Posterior cingulate gyrus (tissue), 11 donors: Measurements from ENCODE around the gene OR11A1.

Experiments used
- DNase-seq, 10 donors: peaks; one replicate each; pipeline versions ENCODE4 v3.0.0 to v3.0.0-alpha.2; 2020 to 2021; ENCODE audit warnings: mixed read lengths in 3 of 10
- intact Hi-C: fragments of 100-400 bp; cut with DNase I; formaldehyde crosslinking; loops from one replicate; pipeline ENCODE4 v1.15.1; 2023

OR11A1 gene, protein sequence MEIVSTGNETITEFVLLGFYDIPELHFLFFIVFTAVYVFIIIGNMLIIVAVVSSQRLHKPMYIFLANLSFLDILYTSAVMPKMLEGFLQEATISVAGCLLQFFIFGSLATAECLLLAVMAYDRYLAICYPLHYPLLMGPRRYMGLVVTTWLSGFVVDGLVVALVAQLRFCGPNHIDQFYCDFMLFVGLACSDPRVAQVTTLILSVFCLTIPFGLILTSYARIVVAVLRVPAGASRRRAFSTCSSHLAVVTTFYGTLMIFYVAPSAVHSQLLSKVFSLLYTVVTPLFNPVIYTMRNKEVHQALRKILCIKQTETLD

DNA sequence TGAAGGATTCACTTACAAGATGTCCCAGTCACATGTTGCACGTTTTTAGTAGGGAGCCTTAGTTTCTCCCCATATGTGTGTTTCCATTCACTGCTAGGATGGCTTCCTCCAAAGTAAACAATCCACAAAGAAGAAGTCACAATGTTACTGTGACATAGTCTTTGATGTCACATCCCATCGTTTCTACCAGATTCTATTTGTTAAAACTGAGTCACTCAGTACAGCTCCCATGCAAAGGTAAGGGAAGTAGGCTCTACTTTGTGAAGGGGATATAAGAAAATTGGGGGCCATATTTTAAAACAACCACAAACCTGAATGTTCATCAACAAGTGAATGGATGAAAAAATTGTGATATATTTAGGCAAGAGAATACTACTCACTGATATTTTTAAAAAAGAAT is at the start of gene OR11A1, which contains the start of gene OR2H1:
TSS of gene OR11A1 (minus strand) at position 101 of the 400 bp plus-strand sequence. CDS start 29,430 bp downstream, outside the sequence.
TSS of gene OR2H1 (plus strand) at position 185 of the 400 bp plus-strand sequence. CDS start 4,615 bp downstream, outside the sequence.
- intact Hi-C loops, result no loop called here
- DNase-seq, result no peak

GRCh38 chr6:29506446-29507067 is 49.7 kb upstream of the OR11A1 start:
- no peak for DNase-seq
- intact Hi-C loops, result no loop called here

GRCh38 chr6:29505808-29506207 is 48.9 kb upstream of the OR11A1 start:
- intact Hi-C loops, result no loop called here
- DNase-seq, result no peak

DNA sequence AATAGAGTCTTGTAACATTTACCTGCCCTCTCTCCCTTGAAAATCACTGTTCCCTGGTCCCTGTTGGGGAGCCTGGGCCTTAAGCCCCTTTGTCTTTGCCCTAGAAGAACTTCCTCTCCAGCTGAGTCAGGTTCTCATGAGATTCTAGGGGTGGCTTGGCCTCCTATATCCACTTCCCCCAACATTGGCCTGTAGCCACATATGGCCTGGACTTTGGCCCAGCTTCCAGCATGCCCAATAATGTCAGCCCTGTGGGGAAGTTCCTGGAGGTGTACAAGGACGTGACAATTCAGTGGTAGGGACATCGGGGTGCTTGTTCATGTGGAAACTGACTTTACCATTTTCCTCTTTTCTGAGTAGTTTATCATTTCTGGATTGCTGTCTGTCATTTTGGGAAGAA is 48.1 kb upstream of the OR11A1 start:
- DNase-seq, result no peak
- intact Hi-C loops, result no loop called here

DNA sequence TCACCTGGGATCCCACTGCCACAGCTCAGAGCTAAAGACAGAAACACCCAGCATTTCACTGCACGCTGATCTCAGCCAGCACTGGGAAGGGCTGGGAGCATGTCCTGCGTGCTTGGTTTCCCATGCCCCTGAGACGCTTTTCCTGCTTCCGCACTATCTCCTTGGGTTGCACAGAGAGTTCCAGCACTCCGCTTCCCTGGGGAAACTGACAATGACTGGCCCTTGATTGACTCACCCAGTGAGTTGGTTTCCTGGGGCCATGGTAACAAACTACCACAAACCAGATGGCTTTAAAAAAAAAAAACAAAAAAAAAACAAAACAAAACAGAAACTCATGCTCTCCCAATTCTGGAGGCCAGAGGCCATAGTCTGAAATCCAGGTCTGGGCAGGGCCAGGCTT is 45.7 kb upstream of the OR11A1 start:
- intact Hi-C loops, result no loop called here
- no peak for DNase-seq

DNA sequence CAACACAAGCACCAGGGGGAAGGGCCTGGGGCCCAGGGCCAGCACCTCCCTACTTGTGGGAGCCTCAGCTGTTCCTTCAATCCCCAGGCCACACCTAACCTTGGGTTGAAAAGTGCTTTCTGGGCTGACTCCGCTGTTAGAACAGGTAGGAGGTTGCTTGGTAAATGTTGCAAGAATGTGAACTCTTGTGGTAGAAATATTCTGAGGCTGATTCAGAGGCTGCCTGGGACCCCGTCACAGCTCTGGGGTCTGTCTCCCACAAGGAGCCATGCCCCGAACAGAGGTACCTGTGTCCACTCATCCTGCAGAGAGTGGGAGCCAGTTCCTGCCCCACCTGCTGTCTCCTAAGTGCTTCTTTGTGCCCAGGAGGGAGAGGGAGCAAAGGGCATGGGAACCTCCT is 45.3 kb upstream of the OR11A1 start:
- no peak for DNase-seq
- intact Hi-C loops, result no loop called here

GRCh38 chr6:29501106-29501505 is 44.2 kb upstream of the OR11A1 start:
- intact Hi-C loops, result no loop called here
- no peak for DNase-seq

GRCh38 chr6:29500594-29500993 is 43.7 kb upstream of the OR11A1 start:
- no peak for DNase-seq
- intact Hi-C loops, result no loop called here

GRCh38 chr6:29499704-29500103 is 42.8 kb upstream of the OR11A1 start:
- no peak for DNase-seq
- intact Hi-C loops, result no loop called here

DNA sequence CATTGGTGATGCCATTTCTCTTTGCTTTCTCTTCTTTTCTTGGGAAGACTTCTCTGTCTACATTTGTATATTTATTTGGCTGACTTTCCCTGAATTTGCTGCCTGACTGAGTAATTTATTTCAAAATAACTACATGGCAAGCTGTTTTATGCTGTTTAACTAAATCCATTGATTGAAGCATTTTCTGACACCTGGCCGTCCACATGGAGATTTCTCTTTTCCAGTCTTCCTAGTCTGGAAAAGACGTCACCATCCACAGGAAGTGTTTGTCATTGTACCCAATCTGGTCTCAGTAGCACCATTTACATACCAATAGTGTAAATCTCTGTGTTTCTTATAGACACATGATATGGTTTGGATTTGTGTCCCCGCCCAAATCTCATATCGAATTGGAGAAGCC is 40.1 kb upstream of the OR11A1 start:
- intact Hi-C loops, result no loop called here
- DNase-seq, result no peak

DNA sequence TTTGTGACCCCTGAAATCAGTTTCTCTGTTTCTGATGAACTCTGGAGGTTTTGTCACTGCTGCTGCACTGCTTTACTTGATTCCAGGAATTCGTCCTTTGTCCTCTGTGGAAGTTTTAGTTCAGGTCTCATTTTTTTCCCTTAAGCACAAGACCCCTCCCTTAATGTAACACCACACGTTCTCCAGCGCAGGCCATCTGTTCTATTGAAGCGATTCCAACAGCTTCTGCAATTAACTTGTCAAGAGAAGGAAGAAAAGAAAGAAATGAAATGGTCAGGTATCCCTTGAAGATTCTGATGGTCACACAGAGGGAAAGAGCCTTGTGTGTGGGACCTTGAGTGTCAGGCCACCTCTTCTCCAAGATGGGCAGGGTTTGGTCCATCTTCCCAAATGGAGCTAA is 38.7 kb upstream of the OR11A1 start:
- intact Hi-C loops, result no loop called here
- DNase-seq, result no peak

- intact Hi-C loops, result no loop called here
- DNase-seq, result no peak
These were observed 37.3 kb upstream of the OR11A1 start for GRCh38 chr6:29494131-29494530.

GRCh38 chr6:29493261-29493660 is 36.4 kb upstream of the OR11A1 start:
- DNase-seq, result no peak
- intact Hi-C loops, result no loop called here

DNA sequence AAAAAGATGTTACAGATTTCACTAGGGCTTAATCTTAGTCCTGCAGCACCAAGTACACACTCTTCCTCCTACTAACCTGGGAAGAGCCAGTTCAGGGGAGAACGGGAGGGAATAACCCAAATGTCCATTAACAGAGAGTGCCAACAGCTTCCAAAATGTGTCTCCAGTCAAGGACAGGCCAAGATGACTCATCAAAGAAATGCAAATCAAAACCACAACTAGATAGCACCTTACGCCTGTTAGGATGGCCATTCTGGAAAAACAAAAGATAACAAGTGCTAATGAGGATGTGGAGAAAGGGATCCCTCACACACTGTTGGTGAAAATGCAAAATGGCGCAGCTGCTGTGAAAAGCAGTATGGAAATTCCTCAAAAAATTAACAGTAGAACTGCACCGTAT is 34.7 kb upstream of the OR11A1 start:
- intact Hi-C loops, result no loop called here

DNA sequence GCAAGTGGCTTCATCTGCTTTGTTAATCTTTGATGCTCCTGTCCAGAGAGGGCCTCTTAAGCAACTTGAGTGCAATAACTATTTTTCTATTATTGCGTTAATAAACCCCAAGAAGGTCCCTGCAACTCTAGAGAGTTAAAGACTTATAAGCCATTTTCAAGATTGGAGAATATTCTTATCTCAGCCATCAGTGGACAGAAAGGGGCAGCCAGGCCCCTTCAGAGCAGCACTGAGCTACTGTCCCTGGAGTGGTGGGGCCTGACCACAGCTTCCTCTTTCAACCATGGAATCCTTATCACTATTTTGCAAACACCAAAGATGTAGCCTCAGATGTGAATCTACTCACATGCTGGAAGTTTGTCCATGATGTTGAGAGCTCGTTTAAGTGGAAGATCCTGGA is 33.7 kb upstream of the OR11A1 start:
- intact Hi-C loops, result no loop called here
- DNase-seq, result no peak

More for the DNA sequence above, 34.7 kb upstream of the OR11A1 start:
- DNase-seq, result no peak

DNA sequence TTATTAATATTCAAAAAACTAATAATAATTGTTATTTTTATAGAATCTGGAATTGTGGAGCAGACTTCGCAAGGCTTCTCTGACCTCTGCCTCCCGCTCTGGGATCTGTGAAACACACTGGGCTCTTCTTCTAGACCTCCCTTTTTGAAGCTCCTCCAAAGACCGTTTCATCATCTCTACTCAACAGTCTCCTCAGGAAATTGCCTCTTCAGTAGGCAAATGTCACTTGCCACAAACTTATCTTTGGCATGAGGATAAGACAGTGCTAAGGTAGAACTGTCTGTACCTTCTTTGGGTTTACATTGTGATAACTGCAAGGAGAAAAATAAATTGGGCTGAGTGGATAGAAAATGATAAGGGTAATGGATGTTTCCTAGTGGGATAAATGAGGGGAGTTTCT is 33.2 kb upstream of the OR11A1 start:
- DNase-seq, result no peak
- intact Hi-C loops, result no loop called here

DNA sequence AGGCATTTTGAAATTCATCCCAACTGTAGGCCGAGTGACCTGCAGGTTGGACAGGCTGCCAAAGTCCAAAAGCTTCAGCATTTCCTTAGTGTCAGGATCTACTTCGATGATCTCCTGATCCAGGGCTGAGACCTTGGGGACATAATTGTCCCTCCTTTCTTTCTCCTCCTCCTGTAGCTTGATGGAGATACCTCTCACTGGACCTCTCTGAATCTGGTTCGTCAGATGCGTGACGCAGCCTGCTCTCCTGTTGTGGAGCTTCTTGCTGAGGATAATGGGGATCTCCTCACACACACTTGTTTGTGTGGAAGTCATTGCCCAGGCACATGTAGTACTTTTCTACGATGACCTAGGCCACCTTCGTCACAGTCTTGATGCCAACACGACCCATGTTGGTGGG is 32.4 kb upstream of the OR11A1 start:
- DNase-seq, result no peak

DNA sequence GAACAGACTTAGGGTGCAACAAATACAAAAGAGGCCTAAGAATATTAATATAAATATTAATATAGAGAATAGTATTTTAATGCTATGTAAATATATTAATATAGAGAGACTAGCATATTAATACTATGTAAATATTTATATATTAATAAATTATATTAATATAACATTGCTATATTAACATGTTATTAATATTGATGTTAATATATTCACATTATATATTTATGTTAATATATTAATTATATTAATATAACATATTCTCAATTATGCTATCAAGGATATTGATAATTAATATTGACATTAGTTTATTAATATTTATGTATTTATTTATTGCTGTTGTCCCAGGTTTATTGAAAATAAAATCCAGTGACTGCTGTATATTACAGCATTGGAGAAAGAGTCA is 32.0 kb upstream of the OR11A1 start:
- no peak for DNase-seq

More for the DNA sequence above, 32.4 kb upstream of the OR11A1 start:
- intact Hi-C loops, result no loop called here

GRCh38 chr6:29487660-29488059 is 30.8 kb upstream of the OR11A1 start, which contains the start of gene MAS1L:
Gene MAS1L (minus strand): TSS chr6:29487956. CDS start chr6:29487902, 54 bp downstream.
- intact Hi-C loops, result no loop called here
- no peak for DNase-seq

More for the DNA sequence above, 32.0 kb upstream of the OR11A1 start:
- intact Hi-C loops, result no loop called here

GRCh38 chr6:29487131-29487530 is 30.3 kb upstream of the OR11A1 start:
- no peak for DNase-seq
- intact Hi-C loops, result no loop called here

DNA sequence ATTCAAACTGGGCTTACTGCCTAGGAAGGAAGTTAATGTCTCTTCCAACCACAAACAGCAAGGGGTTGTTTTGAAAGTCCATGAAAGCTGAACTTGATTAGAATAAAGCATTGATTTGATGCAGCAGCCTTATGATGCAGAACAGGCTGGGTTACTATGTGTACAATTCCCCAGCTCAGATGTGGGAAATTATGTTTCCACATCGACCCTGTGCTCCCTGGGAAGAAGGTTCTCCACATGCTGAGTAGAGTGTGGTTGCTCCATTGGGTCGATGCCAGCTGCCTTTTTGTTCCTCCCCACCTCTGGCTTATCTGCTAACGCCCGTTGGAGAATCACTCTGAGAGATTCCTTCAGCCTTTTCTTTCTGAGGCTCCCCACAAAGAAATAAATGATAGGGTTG is 29.7 kb upstream of the OR11A1 start:
- intact Hi-C loops, result no loop called here
- no peak for DNase-seq

- intact Hi-C loops, result no loop called here
- no peak for DNase-seq
These were observed 26.9 kb upstream of the OR11A1 start for GRCh38 chr6:29483735-29484134.
